ENCODE results near the gene DUOXA2.

The DUOXA2 gene

GRCh38 chr15:45116482-45117307, 2.6 kb downstream of the DUOXA2 start:
- no peak for DNase-seq (ENCODE audit: extremely low spot score)
- CTCF ChIA-PET = no interaction called here
- TF ChIP-seq ELF4 (IDR thresholded peaks at IDR 0.05) = no peak
- POLR2A ChIA-PET = no interaction called here

GRCh38 chr15:45117308-45118130, 3.4 kb downstream of the DUOXA2 start:
- DNase-seq (ENCODE audit: extremely low spot score) = no peak
- no peak for TF ChIP-seq ZNF384 (IDR thresholded peaks at IDR 0.05)
- TF ChIP-seq L3MBTL2 (conservative IDR thresholded peaks at IDR 0.05) = no peak
- TF ChIP-seq LEF1 (IDR thresholded peaks at IDR 0.05; ENCODE audit: borderline replicate concordance) = no peak
- no peak for TF ChIP-seq BHLHE40 (IDR thresholded peaks at IDR 0.05; ENCODE audit: borderline replicate concordance)
- no peak for TF ChIP-seq SP1 (IDR thresholded peaks at IDR 0.05)
- no peak for TF ChIP-seq FOXM1 (IDR thresholded peaks at IDR 0.05; ENCODE audit: borderline replicate concordance)
- no peak for TF ChIP-seq FOXK2 (IDR thresholded peaks at IDR 0.05)
- no peak for TF ChIP-seq CTBP1 (IDR thresholded peaks at IDR 0.05; ENCODE audit: borderline replicate concordance)
- TF ChIP-seq ELF4 (IDR thresholded peaks at IDR 0.05) = no peak
- ChIA-PET CTCF (interaction anchor here (0.6 to 1.6 kb wide), 16 partner anchors 9 to 365 kb away, joined by 3 to 12 read pairs (median 5); no protein-coding TSS in a partner anchor), POLR2A (interaction anchor here (0.7 to 1.3 kb wide), 2 partner anchors 29 to 284 kb away, joined by 3 to 4 read pairs; a partner anchor contains a TSS)

GRCh38 chr15:45118131-45118588, 4.0 kb downstream of the DUOXA2 start:
- DNase-seq (ENCODE audit: extremely low spot score) = peak; percentile 87
- ChIA-PET CTCF (interaction anchor here (0.6 to 1.6 kb wide), 18 partner anchors 9 to 476 kb away, joined by 3 to 12 read pairs (median 5); no protein-coding TSS in a partner anchor), POLR2A (interaction anchor here (0.7 to 1.3 kb wide), 2 partner anchors 29 to 284 kb away, joined by 3 to 4 read pairs; a partner anchor contains a TSS)
- TF ChIP-seq SP1 (IDR thresholded peaks at IDR 0.05) (no peak), PKNOX1 (IDR thresholded peaks at IDR 0.05) (peak; percentile 70; the same call in 1 of the 2 replicates)

- ChIA-PET CTCF (interaction anchor here (0.8 to 1.6 kb wide), 5 partner anchors 8 to 346 kb away, joined by 4 to 12 read pairs (median 8); no protein-coding TSS in a partner anchor), POLR2A (interaction anchor here (1.3 kb wide), 1 partner anchor 283 kb away, joined by 4 read pairs; a partner anchor contains a TSS)
- no peak for DNase-seq (ENCODE audit: extremely low spot score)
- TF ChIP-seq PKNOX1 (IDR thresholded peaks at IDR 0.05) (no peak), FOXK2 (IDR thresholded peaks at IDR 0.05) (no peak), ELF4 (IDR thresholded peaks at IDR 0.05) (no peak), CTBP1 (IDR thresholded peaks at IDR 0.05; ENCODE audit: borderline replicate concordance) (no peak), TARDBP (IDR thresholded peaks at IDR 0.05) (no peak), ARNT (IDR thresholded peaks at IDR 0.05) (no peak), NFRKB (IDR thresholded peaks at IDR 0.05) (no peak), BHLHE40 (IDR thresholded peaks at IDR 0.05; ENCODE audit: borderline replicate concordance) (no peak), SUZ12 (IDR thresholded peaks at IDR 0.05) (no peak), LEF1 (IDR thresholded peaks at IDR 0.05; ENCODE audit: borderline replicate concordance) (no peak), FOXA1 (IDR thresholded peaks at IDR 0.05) (no peak), L3MBTL2 (conservative IDR thresholded peaks at IDR 0.05) (no peak), FOXM1 (IDR thresholded peaks at IDR 0.05; ENCODE audit: borderline replicate concordance) (no peak), SP1 (IDR thresholded peaks at IDR 0.05) (no peak)
Observed at GRCh38 chr15:45118996-45119395, 4.9 kb downstream of the DUOXA2 start.

- no peak for TF ChIP-seq ELF4 (IDR thresholded peaks at IDR 0.05)
- DNase-seq (ENCODE audit: extremely low spot score) = no peak
- POLR2A ChIA-PET = no interaction called here
- CTCF ChIA-PET = interaction anchor here (0.7 kb wide), 1 partner anchor 46 kb away, joined by 3 read pairs; no protein-coding TSS in a partner anchor
Observed at GRCh38 chr15:45120081-45120972, 6.2 kb downstream of the DUOXA2 start.

- DNase-seq (ENCODE audit: extremely low spot score) = no peak
- ChIA-PET CTCF (no interaction called here), POLR2A (no interaction called here)
- TF ChIP-seq BHLHE40 (IDR thresholded peaks at IDR 0.05; ENCODE audit: borderline replicate concordance) = no peak
- no peak for TF ChIP-seq SUZ12 (IDR thresholded peaks at IDR 0.05)
Observed at GRCh38 chr15:45121020-45121419, 6.9 kb downstream of the DUOXA2 start.

Measured in HEK293T (cell line).